ENCODE data around the gene CYB5A. TPM values are rescaled to one million over a fixed set of nuclear protein-coding genes. Genes with fewer than 3 reads are reported as not detected.

The CYB5A gene
- total RNA-seq, 1 donor from 2014 or later = 984 TPM

GRCh38 chr18:74250131-74250530, 41.6 kb downstream of the CYB5A start:
- DNase-seq (ENCODE audit: low spot score) (no peak), ATAC-seq (peak; percentile 5)

DNA sequence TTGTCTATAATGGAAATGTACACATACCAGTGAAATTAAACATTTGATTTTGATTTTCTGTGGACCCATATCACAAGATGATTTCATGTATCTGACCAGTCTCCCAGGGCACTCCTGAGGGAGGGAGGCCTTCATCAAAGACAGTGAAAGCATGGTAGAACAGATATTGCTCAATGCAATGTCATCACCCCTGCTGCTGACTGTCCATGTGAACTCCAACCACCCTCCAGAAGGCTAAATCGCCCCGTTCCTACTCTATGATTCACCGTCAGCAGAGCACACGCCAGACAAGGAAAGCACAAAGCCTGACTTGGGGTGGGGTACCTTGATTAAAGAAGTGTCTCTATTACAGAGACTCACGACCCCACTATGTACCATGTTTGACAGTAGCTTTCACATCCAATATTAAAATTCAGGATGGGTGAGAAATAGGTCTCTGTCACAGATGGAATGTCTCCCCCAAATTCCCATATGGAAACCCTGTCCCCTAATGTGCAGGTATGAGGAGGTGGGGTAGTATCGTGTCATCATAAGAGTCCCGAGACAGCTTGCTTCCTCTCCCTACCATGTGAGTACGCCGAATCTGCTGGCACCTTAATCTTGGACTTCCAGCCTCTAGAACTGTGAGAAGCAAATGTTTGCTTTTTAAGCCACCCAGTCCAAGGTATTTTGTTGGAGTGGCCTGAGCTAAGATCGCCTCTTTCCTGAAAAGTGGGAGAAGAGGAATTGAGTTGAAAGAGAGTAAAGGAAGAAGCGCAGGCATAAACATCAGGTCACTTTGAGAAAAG, 42.4 kb downstream of the CYB5A start:
- DNase-seq (ENCODE audit: low spot score) (peak; percentile 81), ATAC-seq (peak; percentile 66)

- ATAC-seq = no peak
- DNase-seq (ENCODE audit: low spot score) = no peak
These were observed 43.2 kb downstream of the CYB5A start for GRCh38 chr18:74248595-74248994.

GRCh38 chr18:74248189-74248588, 43.6 kb downstream of the CYB5A start:
- no peak for ATAC-seq
- no peak for DNase-seq (ENCODE audit: low spot score)

DNA sequence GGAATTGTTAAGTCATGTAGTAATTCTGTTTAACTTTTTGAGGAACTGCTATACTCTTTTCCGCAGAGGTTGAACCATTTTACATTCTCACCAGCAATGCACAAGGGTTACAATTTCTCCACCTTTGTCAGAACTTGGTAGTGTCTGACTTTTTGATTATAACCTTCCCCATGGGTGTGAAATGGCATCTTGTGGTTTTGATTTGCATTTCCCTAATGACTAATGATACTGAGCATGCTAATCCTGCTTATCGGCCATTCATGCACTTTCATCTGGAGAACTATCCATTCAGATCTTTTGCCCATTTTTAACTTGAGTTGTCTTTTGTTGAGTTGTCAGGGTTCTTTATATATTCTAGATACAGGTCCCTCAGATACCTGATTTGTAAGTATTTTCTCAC, 47.2 kb downstream of the CYB5A start:
- DNase-seq (ENCODE audit: low spot score) = no peak
- no peak for ATAC-seq

- peak; percentile 12 for ATAC-seq
- no peak for DNase-seq (ENCODE audit: low spot score)
These were observed 48.6 kb downstream of the CYB5A start for GRCh38 chr18:74243127-74243526.

GRCh38 chr18:74242438-74243096, 49.2 kb downstream of the CYB5A start:
- DNase-seq (ENCODE audit: low spot score) = peak; percentile 84
- peak; percentile 75 for ATAC-seq

DNA sequence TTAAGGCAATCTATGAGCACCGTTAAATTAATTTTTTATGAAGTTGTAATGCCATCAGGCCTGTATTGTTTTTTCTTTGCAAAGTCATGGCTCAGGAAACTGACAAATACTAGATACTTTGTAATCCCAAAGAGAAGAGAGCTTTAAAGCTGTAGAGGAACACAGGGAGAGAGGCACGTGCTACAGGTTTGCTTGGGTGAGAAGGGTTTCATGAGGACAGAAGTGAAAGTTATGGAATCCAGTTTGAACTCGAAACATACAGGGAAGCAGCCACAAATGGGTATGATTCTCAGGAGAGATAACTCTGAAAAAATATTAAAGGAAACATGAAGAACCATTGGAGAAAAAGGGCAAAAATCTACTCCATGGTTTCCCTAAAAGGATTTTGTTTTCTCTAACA, 49.8 kb downstream of the CYB5A start:
- no peak for DNase-seq (ENCODE audit: low spot score)
- peak; percentile 41 for ATAC-seq

GRCh38 chr18:74241426-74241825, 50.3 kb downstream of the CYB5A start:
- DNase-seq (ENCODE audit: low spot score) = no peak
- no peak for ATAC-seq

- DNase-seq (ENCODE audit: low spot score) (no peak), ATAC-seq (no peak)
These were observed 52.2 kb downstream of the CYB5A start for GRCh38 chr18:74239567-74239966.

- ATAC-seq (peak; percentile 66), DNase-seq (ENCODE audit: low spot score) (peak; percentile 82)
These were observed 57.2 kb downstream of the CYB5A start for GRCh38 chr18:74234326-74235171.

- DNase-seq (ENCODE audit: low spot score) (no peak), ATAC-seq (no peak)
These were observed 57.8 kb downstream of the CYB5A start for GRCh38 chr18:74233933-74234325.

- DNase-seq (ENCODE audit: low spot score) = peak; percentile 94
- peak; percentile 61 for ATAC-seq
These were observed 60.6 kb downstream of the CYB5A start for GRCh38 chr18:74230922-74231714.

DNA sequence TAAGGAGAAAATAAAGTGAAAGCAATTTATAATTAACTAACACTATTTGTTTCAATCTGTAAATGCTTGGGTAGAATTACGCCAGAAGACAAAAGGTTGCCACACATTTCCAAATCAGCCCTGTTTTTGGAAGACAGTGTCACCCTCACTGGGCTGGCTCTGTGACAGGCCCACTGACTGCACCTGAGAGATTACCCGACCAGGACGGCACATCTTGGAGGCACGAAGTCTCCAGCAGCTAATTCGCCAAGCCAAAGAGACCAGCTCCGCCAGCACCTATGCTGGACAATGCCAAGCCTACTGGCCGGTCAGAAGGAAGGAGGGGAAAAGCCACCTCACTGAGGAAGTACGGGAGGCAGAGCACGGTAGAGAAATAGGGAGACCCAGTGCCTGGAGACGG, 61.9 kb downstream of the CYB5A start:
- ATAC-seq (peak; percentile 42), DNase-seq (ENCODE audit: low spot score) (peak; percentile 92)

DNA sequence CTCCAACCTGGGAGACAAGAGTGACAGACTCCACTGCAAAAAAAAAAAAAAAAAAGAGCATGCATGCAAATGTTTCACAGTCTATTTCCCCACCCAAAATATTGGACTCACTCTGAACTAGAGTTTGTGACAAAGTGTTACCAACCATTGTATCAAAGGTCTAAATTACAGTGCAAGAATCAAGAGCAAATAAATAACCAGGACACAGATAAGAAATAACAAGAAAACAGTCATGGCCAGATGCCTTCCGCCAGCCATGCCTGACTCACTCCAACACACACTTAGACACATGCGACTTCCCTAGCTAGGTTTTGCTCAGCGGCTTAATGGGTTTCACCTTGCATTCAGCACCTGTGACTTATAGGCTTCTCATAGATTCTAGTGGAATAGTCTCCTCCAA, 62.8 kb downstream of the CYB5A start:
- ATAC-seq = peak; percentile 21

DNA sequence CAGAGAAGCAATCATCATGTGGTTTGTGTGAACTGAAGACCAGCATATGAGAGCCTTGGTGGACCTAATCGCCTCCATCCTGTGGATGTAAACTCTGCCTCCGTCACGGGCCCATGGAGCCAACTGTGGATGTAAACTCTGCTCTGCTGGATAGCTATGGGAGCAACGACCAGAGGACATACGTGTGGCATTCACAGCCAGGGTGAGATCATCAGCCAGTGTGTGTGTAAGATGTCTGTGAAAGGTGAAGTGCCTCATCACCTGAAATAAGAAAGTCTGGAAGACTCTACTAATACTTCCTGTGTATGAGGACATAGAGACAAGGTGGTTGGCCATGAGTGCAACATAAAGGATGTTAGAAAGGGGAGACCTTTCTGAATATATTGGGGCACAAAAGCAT, 63.5 kb downstream of the CYB5A start:
- ATAC-seq (no peak), DNase-seq (ENCODE audit: low spot score) (no peak)

More for the DNA sequence above, 62.8 kb downstream of the CYB5A start:
- peak; percentile 57 for DNase-seq (ENCODE audit: low spot score)

DNA sequence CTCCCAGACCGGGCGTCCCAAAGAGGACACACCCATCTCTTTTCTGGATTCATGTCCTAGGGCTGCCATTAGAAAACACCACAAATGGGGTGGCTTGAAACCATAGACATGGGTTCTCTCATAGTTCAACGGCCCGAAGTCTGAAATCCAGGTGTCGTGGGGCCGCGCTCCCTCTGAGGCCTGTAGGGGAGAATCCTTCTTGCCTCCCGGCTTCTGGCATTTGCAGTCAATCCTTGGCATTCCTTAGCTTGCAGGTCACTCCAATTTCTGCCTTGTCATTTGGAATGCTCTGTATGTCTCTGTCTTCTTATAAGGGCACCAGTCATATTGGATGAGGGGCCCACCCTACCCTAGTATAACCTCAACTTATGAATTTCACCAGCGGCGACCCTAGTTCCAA, 65.1 kb downstream of the CYB5A start:
- DNase-seq (ENCODE audit: low spot score) (peak; percentile 16), ATAC-seq (no peak)

DNA sequence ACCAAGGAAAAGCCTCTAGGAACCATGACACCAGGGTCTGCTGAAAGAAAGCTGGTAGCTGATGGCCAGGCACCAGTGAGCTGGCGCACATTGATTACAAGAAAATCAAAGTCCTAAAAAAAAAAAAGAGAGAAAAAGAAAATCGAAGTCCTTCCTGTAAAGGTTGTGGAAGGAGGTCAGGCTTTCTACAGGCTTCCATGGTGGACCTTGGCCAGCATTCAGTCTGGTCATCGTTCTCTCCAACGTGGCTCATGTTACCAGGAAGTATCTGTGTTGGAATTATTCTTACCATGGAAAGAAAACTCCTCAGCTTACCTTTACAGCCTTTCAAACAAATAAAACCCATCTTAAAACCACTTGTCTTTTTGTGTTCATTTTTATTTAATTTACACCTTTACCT, 65.6 kb downstream of the CYB5A start:
- ATAC-seq = peak; percentile 27
- DNase-seq (ENCODE audit: low spot score) = peak; percentile 72

DNA sequence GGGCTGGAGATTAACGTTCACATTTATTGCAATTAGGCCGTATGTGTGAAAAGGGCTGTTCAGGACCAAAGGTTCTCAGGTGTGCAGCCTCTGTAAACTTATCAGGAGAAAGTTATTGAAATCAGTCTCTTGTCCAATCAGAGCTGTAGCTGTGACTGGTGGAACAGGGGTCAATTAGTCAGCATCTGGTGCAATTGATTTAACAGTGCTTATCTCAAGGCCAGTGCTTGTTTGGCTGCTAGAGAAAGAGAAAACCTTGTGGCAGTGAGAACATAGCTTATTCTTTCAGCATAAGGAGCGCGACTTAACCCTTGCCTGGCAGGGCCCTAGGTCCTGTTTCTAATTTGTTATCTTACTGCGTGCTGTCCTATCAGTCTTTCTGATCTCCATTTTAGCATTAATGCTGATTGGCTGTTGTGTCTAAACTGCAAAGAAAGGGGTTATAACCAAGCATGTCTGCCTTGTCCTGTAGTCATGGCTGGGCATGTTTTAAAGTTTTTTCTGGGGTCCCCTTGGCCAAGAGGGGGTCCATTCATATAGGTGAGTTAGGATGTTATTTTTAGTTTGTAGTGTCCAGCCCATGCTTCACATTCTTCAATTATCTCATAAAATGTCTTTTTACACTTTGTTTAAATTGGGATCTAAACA, 66.4 kb downstream of the CYB5A start:
- DNase-seq (ENCODE audit: low spot score) (peak; percentile 80), ATAC-seq (peak; percentile 57)
